Progenitor cell of endocrine pancreas (in vitro differentiated cells): Measurements from ENCODE around the gene BARX1. TPM values are rescaled to one million over a fixed set of nuclear protein-coding genes. Genes with fewer than 3 reads are reported as not detected.
"Not testable (repeated sequence)": the region's sequence is repeated elsewhere in the genome, so short reads cannot be mapped to it uniquely, and the experiment has no call there.

Experiments used
- DNase-seq: peaks from one replicate; pipeline ENCODE4 v3.0.0; 2021; ENCODE audit warnings: low spot score; ENCODE audit not compliant: unreplicated experiment
- H3K27ac Mint-ChIP-seq: 2 replicates; pipeline ENCODE4 v1.8.0; 2021; ENCODE audit warnings: mild to moderate bottlenecking, moderate library complexity, mixed read lengths
- H3K27me3 Mint-ChIP-seq: 2 replicates; pipeline ENCODE4 v1.8.0; 2021; ENCODE audit warnings: mixed read lengths
- H3K36me3 Mint-ChIP-seq: 2 replicates; pipeline ENCODE4 v1.8.0; 2022; ENCODE audit warnings: mixed read lengths; ENCODE audit not compliant: insufficient read depth
- H3K4me1 Mint-ChIP-seq: 2 replicates; pipeline ENCODE4 v1.8.0; 2021; ENCODE audit warnings: low read depth, mixed read lengths
- H3K4me3 Mint-ChIP-seq: 2 replicates; pipeline ENCODE4 v1.8.0; 2021; ENCODE audit warnings: low read depth, mild to moderate bottlenecking, moderate library complexity, mixed read lengths
- H3K9me3 Mint-ChIP-seq: 2 replicates; pipeline ENCODE4 v1.8.0; 2021; ENCODE audit warnings: low read depth, mixed read lengths
- total RNA-seq: library from RNA; stranded (reverse); gene quantifications from 2 replicates; pipeline ENCODE4 v1.2.1, GENCODE V29; 2021
- TF ChIP-seq, protein P1 (sequence below): fragments of 200-600 bp; sonication (generic); IDR thresholded peaks from one replicate; pipeline ENCODE4 v1.5.0; 2021; ENCODE audit warnings: antibody characterized with exemption, mild to moderate bottlenecking; ENCODE audit not compliant: unreplicated experiment

BARX1 gene
- total RNA-seq, 1 donor from 2014 or later = 0.74 TPM

DNA sequence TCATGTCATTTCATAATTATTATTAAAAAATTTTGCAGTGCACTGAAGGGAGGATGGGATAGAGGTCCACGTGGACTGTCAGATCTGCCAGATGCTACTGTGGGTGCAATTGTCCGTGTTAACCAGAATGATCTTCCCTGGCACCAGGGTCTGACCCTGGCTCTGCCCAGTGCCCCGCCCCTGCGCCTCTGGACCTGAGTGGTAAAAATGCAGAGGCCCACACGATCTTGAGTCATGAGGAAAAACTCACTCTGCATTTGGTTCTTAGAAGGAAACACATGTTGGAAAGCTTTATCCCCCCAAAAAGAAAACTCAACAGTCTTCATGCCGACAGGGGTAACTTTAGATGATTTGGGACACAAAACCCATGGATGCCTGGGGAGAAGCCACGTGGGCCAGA is 20.1 kb upstream of the BARX1 start:
- Mint-ChIP-seq H3K36me3 (peaks cover 2% of the 10 kb centered on the region), H3K4me1 (no peaks in the 10 kb centered on the region), H3K9me3 (peaks cover 17% of the 10 kb centered on the region), H3K27me3 (peaks cover 11% of the 10 kb centered on the region), H3K27ac (no peak overlapping the region), H3K4me3 (no peak overlapping the region)
- DNase-seq = no peak
- TF ChIP-seq, protein P1, sequence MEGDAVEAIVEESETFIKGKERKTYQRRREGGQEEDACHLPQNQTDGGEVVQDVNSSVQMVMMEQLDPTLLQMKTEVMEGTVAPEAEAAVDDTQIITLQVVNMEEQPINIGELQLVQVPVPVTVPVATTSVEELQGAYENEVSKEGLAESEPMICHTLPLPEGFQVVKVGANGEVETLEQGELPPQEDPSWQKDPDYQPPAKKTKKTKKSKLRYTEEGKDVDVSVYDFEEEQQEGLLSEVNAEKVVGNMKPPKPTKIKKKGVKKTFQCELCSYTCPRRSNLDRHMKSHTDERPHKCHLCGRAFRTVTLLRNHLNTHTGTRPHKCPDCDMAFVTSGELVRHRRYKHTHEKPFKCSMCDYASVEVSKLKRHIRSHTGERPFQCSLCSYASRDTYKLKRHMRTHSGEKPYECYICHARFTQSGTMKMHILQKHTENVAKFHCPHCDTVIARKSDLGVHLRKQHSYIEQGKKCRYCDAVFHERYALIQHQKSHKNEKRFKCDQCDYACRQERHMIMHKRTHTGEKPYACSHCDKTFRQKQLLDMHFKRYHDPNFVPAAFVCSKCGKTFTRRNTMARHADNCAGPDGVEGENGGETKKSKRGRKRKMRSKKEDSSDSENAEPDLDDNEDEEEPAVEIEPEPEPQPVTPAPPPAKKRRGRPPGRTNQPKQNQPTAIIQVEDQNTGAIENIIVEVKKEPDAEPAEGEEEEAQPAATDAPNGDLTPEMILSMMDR = no peak

DNA sequence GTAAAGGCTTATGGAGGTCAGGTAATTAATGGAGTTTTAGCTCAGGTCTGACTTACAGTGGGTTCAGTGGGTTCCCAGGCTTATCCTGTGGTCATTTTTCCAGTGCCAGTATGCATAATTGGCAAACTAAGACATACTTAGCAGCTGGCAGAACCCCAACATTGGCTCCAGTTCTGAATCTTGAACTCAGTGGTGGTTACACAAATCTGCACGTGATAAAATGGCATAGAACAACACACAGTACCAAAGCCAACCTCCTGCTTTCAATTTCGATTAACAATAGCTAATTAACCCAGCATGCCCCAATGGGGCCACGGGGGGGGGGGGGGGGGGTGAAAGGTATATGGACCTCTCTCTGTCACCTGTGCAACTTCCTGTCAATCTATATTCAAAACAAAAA is 19.0 kb upstream of the BARX1 start:
- peaks cover 2% of the 10 kb centered on the region for H3K36me3 Mint-ChIP-seq
- H3K4me3 Mint-ChIP-seq = no peak overlapping the region
- no peak for DNase-seq
- H3K9me3 Mint-ChIP-seq = peaks cover 17% of the 10 kb centered on the region
- peaks cover 7% of the 10 kb centered on the region for H3K27me3 Mint-ChIP-seq
- H3K4me1 Mint-ChIP-seq = no peaks in the 10 kb centered on the region
- no peak overlapping the region for H3K27ac Mint-ChIP-seq
- TF ChIP-seq, protein P1 = no peak

DNA sequence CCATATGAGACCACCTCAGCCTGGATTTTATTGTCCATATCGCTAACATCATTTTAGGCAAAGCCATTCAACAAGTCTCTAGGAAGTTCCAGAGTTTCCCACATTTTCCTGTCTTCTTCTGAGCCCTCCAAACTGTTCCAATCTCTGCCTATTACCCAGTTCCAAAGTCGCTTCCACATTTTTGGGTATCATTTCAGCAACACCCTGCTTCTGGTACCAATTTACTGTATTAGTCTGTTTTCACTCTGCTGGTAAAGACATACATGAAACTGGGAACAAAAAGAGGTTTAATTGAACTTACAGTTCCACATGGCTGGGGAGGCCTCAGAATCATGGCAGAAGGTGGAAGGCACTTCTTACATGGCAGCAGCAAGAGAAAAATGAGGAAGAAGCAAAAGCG is 17.5 kb upstream of the BARX1 start:
- H3K4me3 Mint-ChIP-seq = not testable (repeated sequence)
- peaks cover 17% of the 10 kb centered on the region for H3K9me3 Mint-ChIP-seq

DNA sequence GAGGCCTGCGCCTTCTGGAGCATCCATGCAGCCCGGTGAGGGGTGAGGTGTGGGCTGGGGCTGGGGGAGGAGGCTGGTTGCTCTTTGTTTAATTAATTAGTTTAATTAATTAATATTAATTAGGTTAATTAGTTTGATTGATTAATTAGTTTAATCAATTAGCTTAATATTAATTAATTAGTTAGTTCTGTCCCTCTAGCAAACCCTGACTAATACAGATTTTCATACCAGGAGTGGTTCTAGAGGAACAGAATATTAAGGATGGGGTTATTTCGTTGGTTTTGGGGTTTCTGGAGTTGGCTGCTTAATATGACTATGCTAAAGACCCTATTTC is 14.1 kb upstream of the BARX1 start:
- Mint-ChIP-seq H3K36me3 (peaks cover 2% of the 10 kb centered on the region), H3K4me3 (no peak overlapping the region), H3K27me3 (peaks cover 13% of the 10 kb centered on the region), H3K27ac (no peak overlapping the region), H3K9me3 (peaks cover 17% of the 10 kb centered on the region), H3K4me1 (no peaks in the 10 kb centered on the region)
- no peak for DNase-seq
- TF ChIP-seq, protein P1 = no peak

More for the DNA sequence above, 17.5 kb upstream of the BARX1 start:
- not testable (repeated sequence) for H3K4me1 Mint-ChIP-seq, H3K36me3 Mint-ChIP-seq, H3K27me3 Mint-ChIP-seq, DNase-seq, H3K27ac Mint-ChIP-seq

DNA sequence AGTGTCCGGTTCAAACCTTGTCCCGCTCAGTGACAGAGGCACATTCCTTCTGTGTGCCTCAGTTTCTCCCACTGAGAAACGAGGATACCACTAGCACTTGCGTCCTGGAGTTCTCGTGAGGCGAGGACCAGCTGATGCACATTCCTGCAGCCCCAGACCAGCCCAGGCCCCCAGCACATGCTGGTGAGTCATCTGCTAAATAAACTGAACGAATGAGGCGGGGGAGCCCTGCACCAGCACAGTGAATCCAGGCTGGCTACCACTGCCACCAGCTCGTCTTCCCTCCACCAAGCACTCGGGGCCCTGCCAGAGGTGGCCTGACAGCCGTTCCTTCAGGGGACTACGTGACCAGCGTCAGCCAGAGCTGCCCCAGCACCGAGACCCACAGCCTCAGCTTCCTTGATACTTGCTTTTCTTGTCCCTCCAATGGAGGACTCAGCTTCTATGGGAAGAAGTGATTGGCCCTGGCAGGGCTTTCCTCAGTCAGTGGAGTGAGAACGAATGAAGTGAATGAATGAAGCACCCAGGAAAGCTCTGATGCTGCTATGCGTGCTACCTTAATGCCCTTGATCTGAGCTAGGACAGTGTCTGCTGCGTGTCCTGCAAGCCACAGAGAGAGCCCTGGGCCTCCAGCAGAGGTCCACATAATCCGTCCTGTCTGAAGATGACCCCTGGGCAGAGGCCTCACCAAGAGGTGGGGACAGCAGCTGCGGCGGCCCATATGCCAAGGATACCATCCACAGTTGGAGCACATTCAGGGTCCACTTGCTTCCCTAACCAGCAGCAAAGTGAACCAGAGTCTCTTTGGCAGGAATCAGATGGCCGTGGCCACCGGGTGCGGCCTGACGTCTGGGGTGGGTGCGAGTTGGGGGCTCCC is 13.5 kb upstream of the BARX1 start:
- TF ChIP-seq, protein P1 = no peak
- no peak overlapping the region for H3K4me3 Mint-ChIP-seq
- H3K9me3 Mint-ChIP-seq = peaks cover 17% of the 10 kb centered on the region

More for the DNA sequence above, 13.5 kb upstream of the BARX1 start:
- H3K27me3 Mint-ChIP-seq = peaks cover 13% of the 10 kb centered on the region
- H3K27ac Mint-ChIP-seq = no peak overlapping the region
- no peaks in the 10 kb centered on the region for H3K4me1 Mint-ChIP-seq
- no peak for DNase-seq
- H3K36me3 Mint-ChIP-seq = peaks cover 2% of the 10 kb centered on the region
